Panc1 (cell line): ENCODE results near the gene DEFB131B. TPM values are rescaled to one million over a fixed set of nuclear protein-coding genes. Genes with fewer than 3 reads are reported as not detected.

Experiments
- ATAC-seq: fragments of 200-7000 bp; cut with Tn5 transposase; 2 replicates; pipeline ENCODE4 v1.9.1; 2020; ENCODE audit warnings: mild to moderate bottlenecking, moderate library complexity
- BruUV-seq: library from RNA; stranded (reverse); fragments of 400-500 nt; replicated peaks from 2 replicates; lab custom pipeline; 2021; lab: Mats Ljungman, UMichigan
- CTCF ChIA-PET: fragments of 300-600 bp; sonication (Branson Sonifier 250); formaldehyde crosslinking; loops from one replicate; lab custom pipeline; 2022; ENCODE audit warnings: antibody characterized with exemption; lab: Charles Lee
- POLR2A ChIA-PET: fragments of 300-600 bp; sonication (Branson Sonifier 250); formaldehyde crosslinking; loops from one replicate; lab custom pipeline; 2022; ENCODE audit warnings: antibody characterized with exemption; lab: Charles Lee
- DNase-seq: peaks from one replicate; pipeline ENCODE4 v3.0.0-alpha.2; 2010; ENCODE audit warnings: low read depth, low spot score
- H3K27ac ChIP-seq: 2 replicates; pipeline ENCODE4 v1.5.1; 2011; ENCODE audit warnings: mild to moderate bottlenecking, low read length, inconsistent platforms
- H3K27me3 ChIP-seq: fragments of 200-500 bp; sonication (Bioruptor generic); 2 replicates; pipeline ENCODE4 v1.6.0; 2014; ENCODE audit warnings: low read length, inconsistent platforms; ENCODE audit not compliant: control insufficient read depth, insufficient read depth
- H3K36me3 ChIP-seq: fragments of 200-500 bp; sonication (Bioruptor generic); 2 replicates; pipeline ENCODE4 v1.5.1; 2014; ENCODE audit warnings: inconsistent platforms, mild to moderate bottlenecking, low read length, moderate library complexity; ENCODE audit not compliant: control insufficient read depth, insufficient read depth
- H3K4me1 ChIP-seq: 2 replicates; pipeline ENCODE4 v1.5.1; 2011; ENCODE audit warnings: inconsistent platforms, mild to moderate bottlenecking, low read length, moderate library complexity; ENCODE audit not compliant: control insufficient read depth, insufficient read depth
- H3K4me3 ChIP-seq, 2 experiments: 2 replicates each; pipeline ENCODE4 v1.5.1; 2011 to 2012; ENCODE audit warnings: low read depth in 2 of 2, low read length in 2 of 2, mild to moderate bottlenecking in 2 of 2, inconsistent platforms in 1 of 2, moderate library complexity in 1 of 2
- H3K9me3 ChIP-seq: fragments of 200-500 bp; sonication (Bioruptor generic); 2 replicates; pipeline ENCODE4 v1.5.1; 2014; ENCODE audit warnings: low read depth, mild to moderate bottlenecking, inconsistent platforms, low read length, moderate library complexity; ENCODE audit not compliant: control insufficient read depth, insufficient read depth
- POLR2AphosphoS5 ChIP-seq: IDR thresholded peaks from 2 replicates; pipeline ENCODE4 v1.6.1; 2012; ENCODE audit warnings: mild to moderate bottlenecking, low read depth, low read length, moderate library complexity
- SIN3A ChIP-seq: IDR thresholded peaks from 2 replicates; pipeline ENCODE4 v1.6.1; 2012; ENCODE audit warnings: low read depth, mild to moderate bottlenecking, low read length, moderate library complexity, borderline replicate concordance; ENCODE audit not compliant: insufficient read depth
- TCF7L2 ChIP-seq: IDR thresholded peaks from 2 replicates; pipeline ENCODE4 v1.6.1; 2011; ENCODE audit warnings: mild to moderate bottlenecking, low read depth, low read length, inconsistent platforms
- in situ Hi-C: cut with HindIII; loops from 2 replicates; pipeline ENCODE4 v1.10.0; 2016; ENCODE audit warnings: low sequenced_read_pairs, low pct_unique_long_range_greater_than_20kb
- intact Hi-C: fragments of 100-400 bp; cut with micrococcal nuclease; formaldehyde crosslinking; loops from one replicate; pipeline ENCODE4 v1.10.0; 2022; ENCODE audit not compliant: unreplicated experiment
- total RNA-seq: library from RNA; stranded (reverse); gene quantifications from one replicate; pipeline ENCODE4 v1.2.1, GENCODE V29; 2021; ENCODE audit not compliant: unreplicated experiment
- TF ChIP-seq, protein P1 (sequence below), 2 experiments: IDR thresholded peaks; 2 replicates each; pipeline ENCODE4 v1.6.1; 2011 to 2012; ENCODE audit warnings: low read depth in 2 of 2, control low read depth in 1 of 2, low read length in 1 of 2, mild to moderate bottlenecking in 1 of 2, moderate library complexity in 1 of 2; ENCODE audit not compliant: insufficient read depth in 1 of 2
- TF ChIP-seq, protein P2 (sequence below): fragments of 450-650 bp; IDR thresholded peaks from 2 replicates; pipeline ENCODE4 v1.5.1; 2017; ENCODE audit warnings: mild to moderate bottlenecking

DEFB131B gene
- total RNA-seq, 1 experiment from 2014 or later: not detected

DNA sequence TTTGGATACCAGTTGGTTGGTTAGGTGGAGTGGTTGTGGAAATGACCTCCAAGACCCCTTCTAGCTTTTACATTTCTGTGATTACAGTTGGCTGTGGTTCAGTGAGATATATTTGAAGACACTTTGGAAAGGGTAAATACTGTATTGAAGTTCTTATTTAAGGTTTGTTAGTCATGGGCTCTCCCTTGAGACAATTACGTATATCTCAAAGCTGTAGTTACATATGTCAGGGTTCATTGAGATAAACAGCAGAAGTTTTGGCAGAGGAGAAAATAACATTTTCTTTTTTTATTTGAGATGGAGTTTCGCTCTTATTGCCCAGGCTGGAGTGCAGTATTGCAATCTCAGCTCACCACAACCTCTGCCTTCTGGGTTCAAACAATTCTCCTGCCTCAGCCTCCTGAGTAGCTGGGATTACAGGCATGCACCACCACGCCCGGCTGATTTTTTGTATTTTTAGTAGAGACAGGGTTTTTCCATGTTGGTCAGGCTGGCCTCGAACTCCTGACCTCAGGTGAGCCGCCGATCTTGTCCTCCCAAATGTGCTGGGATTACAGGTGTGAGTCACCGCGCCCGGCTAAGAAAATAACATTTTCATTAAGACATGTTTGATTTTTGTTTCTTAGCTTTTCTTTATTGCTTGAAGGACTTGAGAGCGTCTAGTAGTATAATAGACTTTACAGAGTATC lies 52.4 kb downstream of the DEFB131B start:
- DNase-seq (no peak), ATAC-seq (no peak)
- Histone ChIP-seq H3K36me3 (no peaks in the 10 kb centered on the region; the same call in 1 of the 2 replicates), H3K9me3 (no peaks in the 10 kb centered on the region), H3K4me1 (peaks cover 26% of the 10 kb centered on the region), H3K27ac (no peak overlapping the region), H3K4me3 (peak overlapping the region in 1 of 2 experiments; percentile 90; a peak in 1 of 4 replicates), H3K27me3 (no peaks in the 10 kb centered on the region)
- intact Hi-C loops (no loop called here), in situ Hi-C loops (no loop called here)
- BruUV-seq: TSS peak; percentile 54
- POLR2A ChIA-PET: no interaction called here
- CTCF ChIA-PET: interaction anchor here (0.6 to 1.1 kb wide), 2 partner anchors 47 to 51 kb away, joined by 3 to 5 read pairs; no protein-coding TSS in a partner anchor
- TF ChIP-seq, protein P1, sequence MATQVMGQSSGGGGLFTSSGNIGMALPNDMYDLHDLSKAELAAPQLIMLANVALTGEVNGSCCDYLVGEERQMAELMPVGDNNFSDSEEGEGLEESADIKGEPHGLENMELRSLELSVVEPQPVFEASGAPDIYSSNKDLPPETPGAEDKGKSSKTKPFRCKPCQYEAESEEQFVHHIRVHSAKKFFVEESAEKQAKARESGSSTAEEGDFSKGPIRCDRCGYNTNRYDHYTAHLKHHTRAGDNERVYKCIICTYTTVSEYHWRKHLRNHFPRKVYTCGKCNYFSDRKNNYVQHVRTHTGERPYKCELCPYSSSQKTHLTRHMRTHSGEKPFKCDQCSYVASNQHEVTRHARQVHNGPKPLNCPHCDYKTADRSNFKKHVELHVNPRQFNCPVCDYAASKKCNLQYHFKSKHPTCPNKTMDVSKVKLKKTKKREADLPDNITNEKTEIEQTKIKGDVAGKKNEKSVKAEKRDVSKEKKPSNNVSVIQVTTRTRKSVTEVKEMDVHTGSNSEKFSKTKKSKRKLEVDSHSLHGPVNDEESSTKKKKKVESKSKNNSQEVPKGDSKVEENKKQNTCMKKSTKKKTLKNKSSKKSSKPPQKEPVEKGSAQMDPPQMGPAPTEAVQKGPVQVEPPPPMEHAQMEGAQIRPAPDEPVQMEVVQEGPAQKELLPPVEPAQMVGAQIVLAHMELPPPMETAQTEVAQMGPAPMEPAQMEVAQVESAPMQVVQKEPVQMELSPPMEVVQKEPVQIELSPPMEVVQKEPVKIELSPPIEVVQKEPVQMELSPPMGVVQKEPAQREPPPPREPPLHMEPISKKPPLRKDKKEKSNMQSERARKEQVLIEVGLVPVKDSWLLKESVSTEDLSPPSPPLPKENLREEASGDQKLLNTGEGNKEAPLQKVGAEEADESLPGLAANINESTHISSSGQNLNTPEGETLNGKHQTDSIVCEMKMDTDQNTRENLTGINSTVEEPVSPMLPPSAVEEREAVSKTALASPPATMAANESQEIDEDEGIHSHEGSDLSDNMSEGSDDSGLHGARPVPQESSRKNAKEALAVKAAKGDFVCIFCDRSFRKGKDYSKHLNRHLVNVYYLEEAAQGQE (IDR thresholded peaks at IDR 0.05; ENCODE audit: insufficient read depth in 1 of 2, low read depth in 2 of 2, low read length in 1 of 2): no peak
- TF ChIP-seq, protein P2, sequence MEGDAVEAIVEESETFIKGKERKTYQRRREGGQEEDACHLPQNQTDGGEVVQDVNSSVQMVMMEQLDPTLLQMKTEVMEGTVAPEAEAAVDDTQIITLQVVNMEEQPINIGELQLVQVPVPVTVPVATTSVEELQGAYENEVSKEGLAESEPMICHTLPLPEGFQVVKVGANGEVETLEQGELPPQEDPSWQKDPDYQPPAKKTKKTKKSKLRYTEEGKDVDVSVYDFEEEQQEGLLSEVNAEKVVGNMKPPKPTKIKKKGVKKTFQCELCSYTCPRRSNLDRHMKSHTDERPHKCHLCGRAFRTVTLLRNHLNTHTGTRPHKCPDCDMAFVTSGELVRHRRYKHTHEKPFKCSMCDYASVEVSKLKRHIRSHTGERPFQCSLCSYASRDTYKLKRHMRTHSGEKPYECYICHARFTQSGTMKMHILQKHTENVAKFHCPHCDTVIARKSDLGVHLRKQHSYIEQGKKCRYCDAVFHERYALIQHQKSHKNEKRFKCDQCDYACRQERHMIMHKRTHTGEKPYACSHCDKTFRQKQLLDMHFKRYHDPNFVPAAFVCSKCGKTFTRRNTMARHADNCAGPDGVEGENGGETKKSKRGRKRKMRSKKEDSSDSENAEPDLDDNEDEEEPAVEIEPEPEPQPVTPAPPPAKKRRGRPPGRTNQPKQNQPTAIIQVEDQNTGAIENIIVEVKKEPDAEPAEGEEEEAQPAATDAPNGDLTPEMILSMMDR: no peak
- TF ChIP-seq SIN3A: no peak
- no peak for TF ChIP-seq TCF7L2
- no peak for TF ChIP-seq POLR2AphosphoS5

DNA sequence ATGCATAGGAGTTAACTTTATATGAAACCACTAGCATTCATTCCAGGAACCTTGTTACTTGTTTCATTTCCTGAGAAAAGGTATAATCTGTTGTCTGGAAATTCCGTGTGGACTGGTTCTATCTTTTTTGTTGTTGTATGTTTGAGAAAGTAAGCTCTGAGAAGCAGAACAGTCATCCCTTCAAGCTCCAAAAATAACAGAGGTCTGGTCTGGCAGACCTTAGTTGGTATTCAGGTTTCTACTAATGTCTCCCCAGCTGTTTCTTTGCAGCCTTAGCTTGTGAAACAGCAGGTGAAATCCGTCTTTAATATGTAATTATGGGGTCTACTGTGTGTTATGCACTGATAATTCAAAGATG lies 53.0 kb downstream of the DEFB131B start:
- Histone ChIP-seq H3K9me3 (no peaks in the 10 kb centered on the region), H3K4me1 (peaks cover 26% of the 10 kb centered on the region), H3K27me3 (no peaks in the 10 kb centered on the region), H3K36me3 (no peaks in the 10 kb centered on the region; the same call in 1 of the 2 replicates), H3K27ac (no peak overlapping the region), H3K4me3 (no peak overlapping the region)
- intact Hi-C loops (no loop called here), in situ Hi-C loops (no loop called here)
- DNase-seq: no peak
- CTCF ChIA-PET: interaction anchor here (1.1 kb wide), 1 partner anchor 46 kb away, joined by 3 read pairs; no protein-coding TSS in a partner anchor
- TF ChIP-seq, protein P1 (IDR thresholded peaks at IDR 0.05; ENCODE audit: insufficient read depth in 1 of 2, low read depth in 2 of 2, low read length in 1 of 2): no peak
- BruUV-seq: no TSS peak
- POLR2A ChIA-PET: interaction anchor here (0.6 kb wide), 1 partner anchor 16 kb away, joined by 9 read pairs; no protein-coding TSS in a partner anchor
- no peak for ATAC-seq
